ENCODE measurements around the gene TIMM8B.

Gene TIMM8B

GRCh38 chr11:112113539-112114457 lies 27.2 kb upstream of the TIMM8B start (continued):
- TF ChIP-seq POU6F1 (CRISPR knock-in tag; IDR thresholded peaks at IDR 0.05; ENCODE audit: borderline replicate concordance, low read depth) (no peak), TOX (CRISPR knock-in tag; IDR thresholded peaks at IDR 0.05; ENCODE audit: borderline replicate concordance) (no peak), ZFP30 (CRISPR knock-in tag; IDR thresholded peaks at IDR 0.05) (no peak)
- TF ChIP-seq, protein P1, sequence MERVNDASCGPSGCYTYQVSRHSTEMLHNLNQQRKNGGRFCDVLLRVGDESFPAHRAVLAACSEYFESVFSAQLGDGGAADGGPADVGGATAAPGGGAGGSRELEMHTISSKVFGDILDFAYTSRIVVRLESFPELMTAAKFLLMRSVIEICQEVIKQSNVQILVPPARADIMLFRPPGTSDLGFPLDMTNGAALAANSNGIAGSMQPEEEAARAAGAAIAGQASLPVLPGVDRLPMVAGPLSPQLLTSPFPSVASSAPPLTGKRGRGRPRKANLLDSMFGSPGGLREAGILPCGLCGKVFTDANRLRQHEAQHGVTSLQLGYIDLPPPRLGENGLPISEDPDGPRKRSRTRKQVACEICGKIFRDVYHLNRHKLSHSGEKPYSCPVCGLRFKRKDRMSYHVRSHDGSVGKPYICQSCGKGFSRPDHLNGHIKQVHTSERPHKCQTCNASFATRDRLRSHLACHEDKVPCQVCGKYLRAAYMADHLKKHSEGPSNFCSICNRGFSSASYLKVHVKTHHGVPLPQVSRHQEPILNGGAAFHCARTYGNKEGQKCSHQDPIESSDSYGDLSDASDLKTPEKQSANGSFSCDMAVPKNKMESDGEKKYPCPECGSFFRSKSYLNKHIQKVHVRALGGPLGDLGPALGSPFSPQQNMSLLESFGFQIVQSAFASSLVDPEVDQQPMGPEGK (CRISPR knock-in tag; IDR thresholded peaks at IDR 0.05; ENCODE audit: borderline replicate concordance), result no peak

GRCh38 chr11:112106070-112106469 lies 19.5 kb upstream of the TIMM8B start:
- no peak for ATAC-seq
- TF ChIP-seq BACH2 (CRISPR knock-in tag; IDR thresholded peaks at IDR 0.05; ENCODE audit: borderline replicate concordance), result no peak
- TF ChIP-seq ZFP30 (CRISPR knock-in tag; IDR thresholded peaks at IDR 0.05), result no peak
- TF ChIP-seq ESRRG (CRISPR knock-in tag; IDR thresholded peaks at IDR 0.05), result no peak
- no peak for TF ChIP-seq SNAI2 (CRISPR knock-in tag; IDR thresholded peaks at IDR 0.05)

DNA sequence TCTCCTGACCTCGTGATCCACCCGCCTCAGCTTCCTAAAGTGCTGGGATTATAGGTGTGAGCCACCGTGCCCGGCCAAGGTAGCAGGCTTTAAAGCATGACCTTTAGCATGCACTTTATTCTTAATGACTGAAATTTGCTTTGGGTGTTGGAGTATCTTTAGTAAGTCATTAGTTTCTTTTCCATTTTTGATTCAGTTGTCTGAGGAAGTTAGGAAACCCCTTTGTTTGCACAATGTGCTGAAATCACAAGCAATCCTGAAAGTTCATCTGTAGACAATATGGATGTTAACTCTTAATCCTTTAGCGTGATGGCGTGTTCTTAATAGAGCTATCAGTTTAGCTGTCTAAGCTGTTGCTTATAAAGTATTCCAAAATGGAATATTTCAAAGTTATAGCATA lies 16.9 kb upstream of the TIMM8B start:
- no peak for ATAC-seq

DNA sequence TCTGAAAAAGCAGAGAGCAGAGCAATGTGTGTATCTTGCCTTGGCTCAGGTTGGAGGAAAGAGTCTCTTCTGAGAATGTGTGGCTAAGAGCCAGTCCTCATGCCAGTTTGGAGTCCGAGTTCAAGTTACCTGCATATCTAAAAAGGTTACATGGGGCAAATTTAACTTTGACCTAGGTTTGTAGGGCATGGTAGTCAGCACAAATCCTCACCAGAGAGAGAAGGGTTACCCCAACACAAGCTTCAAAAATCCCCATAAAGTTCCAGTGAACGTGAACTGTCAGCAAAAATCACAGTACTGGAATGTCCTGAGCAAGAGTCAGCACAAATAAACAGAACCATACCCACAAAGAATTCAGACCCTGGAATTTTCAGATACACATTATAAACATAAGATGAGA lies 13.9 kb upstream of the TIMM8B start:
- TF ChIP-seq, protein P1 (CRISPR knock-in tag; IDR thresholded peaks at IDR 0.05; ENCODE audit: borderline replicate concordance), result no peak
- ATAC-seq, result no peak

More for the DNA sequence above, 16.9 kb upstream of the TIMM8B start:
- TF ChIP-seq CSDC2 (CRISPR knock-in tag; IDR thresholded peaks at IDR 0.05) (no peak), TOX (CRISPR knock-in tag; IDR thresholded peaks at IDR 0.05; ENCODE audit: borderline replicate concordance) (no peak), ZFP30 (CRISPR knock-in tag; IDR thresholded peaks at IDR 0.05) (no peak), ZNF70 (CRISPR knock-in tag; IDR thresholded peaks at IDR 0.05) (no peak), ZC3H10 (CRISPR knock-in tag; IDR thresholded peaks at IDR 0.05) (no peak), OSR1 (CRISPR knock-in tag; IDR thresholded peaks at IDR 0.05) (no peak), TSHZ2 (CRISPR knock-in tag; IDR thresholded peaks at IDR 0.05) (no peak)
- TF ChIP-seq, protein P1 (CRISPR knock-in tag; IDR thresholded peaks at IDR 0.05; ENCODE audit: borderline replicate concordance), result no peak

Data from SK-N-SH treated with all-trans-retinoic acid at 6 μM for 48 hours (cell line).